ENCODE data around the gene NLN. TPM values are rescaled to one million over a fixed set of nuclear protein-coding genes. Genes with fewer than 3 reads are reported as not detected.

Gene NLN
- total and polyA plus RNA-seq, 9 of the 15 experiments (the other 6 are each of a cell fraction or from before 2014, with no cell fraction given), result 6.9 to 45.2 (median 28.8) TPM

DNA sequence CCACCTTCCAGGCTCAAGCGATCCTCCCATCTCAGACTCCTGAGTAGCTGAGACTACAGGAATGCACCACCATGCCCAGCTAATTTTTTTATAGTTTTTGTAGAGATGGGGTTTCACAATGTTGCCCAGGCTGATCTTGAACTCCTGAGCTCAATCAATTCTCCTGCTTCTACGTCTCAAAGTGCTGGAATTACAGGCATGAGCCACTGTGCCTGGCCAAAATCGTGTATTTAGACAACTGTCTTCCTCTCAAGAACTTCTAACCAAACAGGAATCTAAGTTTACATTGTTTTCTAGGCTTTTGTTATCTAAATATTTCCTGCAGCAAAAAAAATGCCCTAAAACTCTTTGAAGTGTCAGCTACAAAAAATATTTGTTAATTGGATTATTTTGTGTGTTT is 78.8 kb downstream of the NLN start:
- peaks cover 11% of the 10 kb centered on the region; the same call in 1 of the 2 replicates for H3K9me3 ChIP-seq (replicated peaks; ENCODE audit: control insufficient read depth, insufficient read depth, low read depth, low read length)
- H3K4me2 ChIP-seq (ENCODE audit: insufficient read depth, low read length), result no peak overlapping the region
- H3K36me3 ChIP-seq (ENCODE audit: control insufficient read depth, insufficient read depth, low read length), result peaks cover 26% of the 10 kb centered on the region
- H3K27me3 ChIP-seq (ENCODE audit: control insufficient read depth in 2 of 2, insufficient read depth in 2 of 2, low read length in 2 of 2), result no peaks in the 10 kb centered on the region
- H3K9me1 ChIP-seq (ENCODE audit: control insufficient read depth, insufficient read depth, low read length), result no peaks in the 10 kb centered on the region
- H4K20me1 ChIP-seq (replicated peaks; ENCODE audit: control insufficient read depth, insufficient read depth, low read length), result no peaks in the 10 kb centered on the region
- DNase-seq (ENCODE audit: extremely low read depth in 1 of 4, low spot score in 3 of 4) (no peak), FAIRE-seq (no peak), ATAC-seq (no peak)
- no peak overlapping the region for H3K4me3 ChIP-seq
- TF ChIP-seq HDAC1 (IDR thresholded peaks at IDR 0.05), result no peak
- TF ChIP-seq, protein P1, sequence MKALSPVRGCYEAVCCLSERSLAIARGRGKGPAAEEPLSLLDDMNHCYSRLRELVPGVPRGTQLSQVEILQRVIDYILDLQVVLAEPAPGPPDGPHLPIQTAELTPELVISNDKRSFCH (CRISPR knock-in tag; IDR thresholded peaks at IDR 0.05), result no peak
- TF ChIP-seq, protein P1 (tag; IDR thresholded peaks at IDR 0.05), result no peak
- TF ChIP-seq BRF1 (IDR thresholded peaks at IDR 0.05; ENCODE audit: borderline replicate concordance, extremely low read depth, insufficient read length), result no peak
- BruUV-seq (replicated peaks), result no TSS peak
- 100% methylated on average over 3 of the region's 3 CpGs for WGBS (ENCODE audit: insufficient coverage, low coverage, missing lambda C conversion rate)
- H3K79me2 ChIP-seq (ENCODE audit: control insufficient read depth, insufficient read depth, low read length), result no peaks in the 10 kb centered on the region
- H3K9ac ChIP-seq (ENCODE audit: insufficient read depth in 1 of 2, low read depth in 2 of 2, low read length in 2 of 2), result no peak overlapping the region
- in situ Hi-C loops (cut with MboI), result no loop called here
- H3K4me1 ChIP-seq (replicated peaks in 1 of 2; ENCODE audit: control insufficient read depth in 2 of 2, insufficient read depth in 2 of 2, low read length in 2 of 2), result no peaks in the 10 kb centered on the region
- no peak overlapping the region for H3K27ac ChIP-seq (ENCODE audit: extremely low read depth, low read depth, low read length)
- no peak overlapping the region for H2AFZ ChIP-seq (ENCODE audit: low read depth, low read length)
- ChIA-PET POLR2A (no interaction called here), CTCF (ENCODE audit: low intra/inter-chr PET ratio) (no interaction called here)
- intact Hi-C loops (cut with micrococcal nuclease), result no loop called here

DNA sequence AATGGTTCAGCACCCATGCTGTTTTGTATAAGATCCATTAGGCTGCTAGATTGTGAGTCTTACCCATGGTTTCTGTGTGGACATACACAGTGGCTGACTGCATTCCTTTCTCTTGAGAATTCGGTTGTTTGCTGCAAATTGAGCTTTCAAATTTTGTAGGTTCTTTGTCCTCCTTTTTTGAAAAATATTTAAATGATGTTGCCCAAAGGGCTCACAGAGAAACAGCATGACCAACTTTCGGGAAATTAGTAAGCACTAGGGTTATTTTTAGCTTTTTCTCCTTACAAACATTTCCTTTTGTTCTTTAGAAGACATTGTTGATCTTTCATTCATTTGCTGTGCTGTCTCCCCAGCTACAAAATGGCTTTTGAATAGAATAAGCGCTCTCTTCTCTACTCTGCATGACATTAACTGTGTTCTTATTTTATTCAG is 79.4 kb downstream of the NLN start:
- CTCF ChIA-PET (ENCODE audit: low intra/inter-chr PET ratio), result no interaction called here
- 88% methylated on average over 3 of the region's 3 CpGs for WGBS (ENCODE audit: insufficient coverage, low coverage, missing lambda C conversion rate)
- TF ChIP-seq PHB (CRISPR knock-in tag; IDR thresholded peaks at IDR 0.05) (no peak), SIN3A (IDR thresholded peaks at IDR 0.05; ENCODE audit: borderline replicate concordance in 2 of 2, control insufficient read depth in 1 of 2, low read depth in 2 of 2, low read length in 2 of 2) (no peak), ZNF431 (CRISPR knock-in tag; IDR thresholded peaks at IDR 0.05) (no peak), PRMT5 (CRISPR knock-in tag; IDR thresholded peaks at IDR 0.05) (no peak), OTX1 (CRISPR knock-in tag; IDR thresholded peaks at IDR 0.05) (no peak), CREB1 (IDR thresholded peaks at IDR 0.05) (no peak), CREB1 (CRISPR knock-in tag; IDR thresholded peaks at IDR 0.05) (no peak), TCF3 (CRISPR knock-in tag; IDR thresholded peaks at IDR 0.05) (no peak), NR3C1 (CRISPR knock-in tag; IDR thresholded peaks at IDR 0.05) (no peak), ELF1 (tag; IDR thresholded peaks at IDR 0.05) (no peak)
- TF ChIP-seq, protein P2, sequence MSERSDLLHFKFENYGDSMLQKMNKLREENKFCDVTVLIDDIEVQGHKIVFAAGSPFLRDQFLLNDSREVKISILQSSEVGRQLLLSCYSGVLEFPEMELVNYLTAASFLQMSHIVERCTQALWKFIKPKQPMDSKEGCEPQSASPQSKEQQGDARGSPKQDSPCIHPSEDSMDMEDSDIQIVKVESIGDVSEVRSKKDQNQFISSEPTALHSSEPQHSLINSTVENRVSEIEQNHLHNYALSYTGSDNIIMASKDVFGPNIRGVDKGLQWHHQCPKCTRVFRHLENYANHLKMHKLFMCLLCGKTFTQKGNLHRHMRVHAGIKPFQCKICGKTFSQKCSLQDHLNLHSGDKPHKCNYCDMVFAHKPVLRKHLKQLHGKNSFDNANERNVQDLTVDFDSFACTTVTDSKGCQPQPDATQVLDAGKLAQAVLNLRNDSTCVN (CRISPR knock-in tag; IDR thresholded peaks at IDR 0.05), result no peak
- TF ChIP-seq, protein P3, sequence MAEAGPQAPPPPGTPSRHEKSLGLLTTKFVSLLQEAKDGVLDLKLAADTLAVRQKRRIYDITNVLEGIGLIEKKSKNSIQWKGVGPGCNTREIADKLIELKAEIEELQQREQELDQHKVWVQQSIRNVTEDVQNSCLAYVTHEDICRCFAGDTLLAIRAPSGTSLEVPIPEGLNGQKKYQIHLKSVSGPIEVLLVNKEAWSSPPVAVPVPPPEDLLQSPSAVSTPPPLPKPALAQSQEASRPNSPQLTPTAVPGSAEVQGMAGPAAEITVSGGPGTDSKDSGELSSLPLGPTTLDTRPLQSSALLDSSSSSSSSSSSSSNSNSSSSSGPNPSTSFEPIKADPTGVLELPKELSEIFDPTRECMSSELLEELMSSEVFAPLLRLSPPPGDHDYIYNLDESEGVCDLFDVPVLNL (CRISPR knock-in tag; IDR thresholded peaks at IDR 0.05; ENCODE audit: low read depth), result no peak

More for the DNA sequence above, 79.4 kb downstream of the NLN start:
- POLR2A ChIA-PET, result no interaction called here
- Histone ChIP-seq H3K27me3 (ENCODE audit: control insufficient read depth in 2 of 2, insufficient read depth in 2 of 2, low read length in 2 of 2) (no peaks in the 10 kb centered on the region), H2AFZ (ENCODE audit: low read depth, low read length) (no peak overlapping the region), H3K9ac (ENCODE audit: insufficient read depth in 1 of 2, low read depth in 2 of 2, low read length in 2 of 2) (no peak overlapping the region), H3K9me1 (ENCODE audit: control insufficient read depth, insufficient read depth, low read length) (no peaks in the 10 kb centered on the region), H3K4me3 (no peak overlapping the region), H4K20me1 (replicated peaks; ENCODE audit: control insufficient read depth, insufficient read depth, low read length) (no peaks in the 10 kb centered on the region), H3K9me3 (replicated peaks; ENCODE audit: control insufficient read depth, insufficient read depth, low read depth, low read length) (peaks cover 11% of the 10 kb centered on the region; the same call in 1 of the 2 replicates), H3K4me1 (replicated peaks in 1 of 2; ENCODE audit: control insufficient read depth in 2 of 2, insufficient read depth in 2 of 2, low read length in 2 of 2) (no peaks in the 10 kb centered on the region), H3K36me3 (ENCODE audit: control insufficient read depth, insufficient read depth, low read length) (peaks cover 28% of the 10 kb centered on the region), H3K79me2 (ENCODE audit: control insufficient read depth, insufficient read depth, low read length) (no peaks in the 10 kb centered on the region), H3K4me2 (ENCODE audit: insufficient read depth, low read length) (no peak overlapping the region), H3K27ac (ENCODE audit: extremely low read depth, low read depth, low read length) (no peak overlapping the region)
- intact Hi-C loops (cut with micrococcal nuclease), result no loop called here
- FAIRE-seq, result no peak
- no peak for DNase-seq (ENCODE audit: extremely low read depth in 1 of 4, low spot score in 3 of 4)
- no peak for ATAC-seq
- in situ Hi-C loops (cut with MboI), result no loop called here
- BruUV-seq (replicated peaks), result no TSS peak
